Jurkat, Clone E6-1 (cell line): ENCODE data around the gene LHX4.
A peak's percentile ranks its signal among the peaks of the same experiment; 100 is the strongest.

Experiments used
- DNase-seq: peaks from one replicate; pipeline ENCODE4 v3.0.0-alpha.2; 2011; ENCODE audit warnings: low read depth, low spot score
- H3K4me3 ChIP-seq: 2 replicates; pipeline ENCODE4 v1.5.1; 2011; ENCODE audit warnings: mild to moderate bottlenecking, low read length, control low read depth, moderate library complexity

The LHX4 gene

GRCh38 chr1:180237869-180238476 lies 7.9 kb downstream of the LHX4 start:
- no peak for DNase-seq

GRCh38 chr1:180238675-180239074 lies 8.6 kb downstream of the LHX4 start:
- no peak overlapping the region for H3K4me3 ChIP-seq
- no peak for DNase-seq

More at GRCh38 chr1:180237869-180238476, 7.9 kb downstream of the LHX4 start:
- H3K4me3 ChIP-seq, result no peak overlapping the region

DNA sequence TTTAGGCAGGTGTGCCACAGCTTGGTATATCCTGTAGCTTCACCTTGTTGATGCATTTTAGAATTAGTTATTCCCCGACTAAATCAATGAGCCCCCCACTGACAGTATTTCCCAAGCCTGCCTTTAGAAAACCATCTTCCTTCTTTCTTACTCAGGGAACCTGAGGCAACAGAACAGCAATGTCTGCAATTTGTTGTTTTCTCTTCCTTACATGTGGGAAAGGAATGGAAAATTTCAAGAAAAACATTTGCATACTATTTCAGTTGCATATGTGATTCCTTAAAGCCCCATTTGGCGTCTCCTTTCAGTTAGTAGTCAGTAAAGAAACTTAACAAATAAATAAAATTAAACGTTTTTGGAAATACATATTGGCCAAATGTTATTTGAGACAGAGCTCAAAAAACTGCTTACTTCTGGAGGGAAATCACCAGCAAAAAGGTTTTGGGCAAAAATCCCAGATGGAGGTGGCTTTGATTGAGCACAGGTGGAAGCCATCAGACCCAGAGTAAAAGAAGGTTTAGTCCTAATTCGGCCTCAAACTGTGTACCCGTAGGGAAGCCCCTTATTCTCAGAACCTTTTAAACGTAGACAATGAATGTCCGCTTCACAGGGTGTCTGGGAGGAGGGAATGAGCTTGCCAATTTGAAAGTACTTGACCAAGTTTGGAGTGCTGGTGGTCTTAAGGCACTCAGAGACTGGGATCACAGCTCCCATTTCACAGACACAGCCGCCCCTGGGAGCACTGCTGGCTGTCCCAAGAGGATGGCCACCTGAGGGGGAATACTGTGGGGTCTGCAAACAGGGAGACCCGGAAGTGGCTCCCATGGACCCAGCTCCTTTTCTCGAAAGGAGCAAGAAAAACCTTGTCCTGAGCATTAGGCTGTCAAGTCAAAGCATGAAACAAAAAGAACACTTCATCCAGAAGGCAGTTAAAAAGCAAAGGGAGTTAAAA lies 9.4 kb downstream of the LHX4 start:
- H3K4me3 ChIP-seq, result no peak overlapping the region
- DNase-seq, result no peak

DNA sequence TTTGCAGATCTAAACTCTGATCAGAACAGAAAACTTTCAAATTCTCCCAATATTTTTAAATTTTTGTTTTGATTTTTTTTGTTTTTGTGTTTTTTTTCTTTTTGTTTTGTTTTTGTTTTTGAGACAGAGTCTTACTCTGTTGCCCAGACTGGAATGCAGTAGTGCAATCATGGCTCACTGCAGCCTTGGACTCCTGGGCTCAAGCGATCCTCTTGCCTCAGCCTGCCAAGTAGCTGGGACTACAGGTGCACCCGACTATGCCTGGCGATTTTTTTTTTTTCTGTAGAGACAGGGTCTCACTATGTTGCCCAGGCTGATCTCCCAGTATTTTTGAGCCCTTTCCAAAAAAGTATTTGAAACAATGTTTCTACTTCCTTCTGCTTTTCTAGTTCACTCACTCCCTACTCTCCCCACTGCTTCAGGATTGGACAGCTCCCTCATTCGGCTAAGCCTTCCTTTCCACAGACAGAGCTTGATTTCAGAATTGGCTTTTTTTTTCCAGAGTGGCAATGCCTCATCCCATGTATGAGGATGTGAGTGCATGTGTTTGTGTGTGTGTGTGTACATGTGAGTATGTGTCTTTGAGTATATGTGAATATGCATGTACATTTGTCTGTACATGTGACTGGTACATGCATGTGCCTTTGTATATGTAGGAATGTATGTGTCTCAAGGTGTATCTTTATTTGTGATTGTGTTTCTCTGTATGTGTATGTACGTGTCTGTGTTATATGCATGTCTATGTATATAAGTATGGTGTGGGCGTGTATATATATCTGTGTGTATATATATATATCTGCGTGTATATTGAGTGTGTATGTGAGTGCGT lies 11.9 kb downstream of the LHX4 start:
- DNase-seq, result no peak
- H3K4me3 ChIP-seq, result no peak overlapping the region

DNA sequence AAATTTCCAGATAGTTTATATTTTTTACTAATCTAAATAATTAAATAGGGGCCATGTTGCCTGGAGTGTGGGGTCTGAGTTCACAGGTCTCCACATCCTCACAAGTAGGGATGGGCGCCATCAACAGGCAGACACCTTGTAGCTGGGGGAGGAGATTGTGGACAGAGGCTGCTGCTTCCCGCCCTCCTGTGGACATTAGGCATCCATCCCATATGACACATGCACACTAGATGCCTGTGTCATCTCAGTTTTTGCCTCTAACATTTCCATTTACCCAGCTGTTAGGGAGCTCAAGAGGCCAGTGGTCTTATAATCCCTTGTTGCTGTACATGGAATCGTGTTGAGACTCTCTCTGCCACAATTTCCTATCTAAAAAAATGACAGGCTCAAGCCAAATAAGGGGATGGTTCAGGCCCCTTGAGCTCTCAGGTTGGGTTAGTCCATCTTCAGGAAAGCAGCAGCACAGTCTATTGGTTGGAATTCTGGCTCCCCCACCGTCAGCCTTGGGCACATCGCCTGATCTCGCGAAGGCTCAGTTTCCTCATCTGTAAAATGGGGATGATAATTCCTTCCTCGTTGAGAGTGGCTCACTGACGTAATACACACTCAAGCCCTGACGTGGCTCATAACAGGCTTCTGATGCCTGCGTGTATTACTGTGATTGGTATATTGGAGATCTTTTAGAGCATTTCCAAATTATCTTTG lies 13.6 kb downstream of the LHX4 start:
- no peak overlapping the region for H3K4me3 ChIP-seq
- no peak for DNase-seq

- no peak for DNase-seq
- no peak overlapping the region for H3K4me3 ChIP-seq
These were observed 14.8 kb downstream of the LHX4 start for GRCh38 chr1:180244840-180245239.

DNA sequence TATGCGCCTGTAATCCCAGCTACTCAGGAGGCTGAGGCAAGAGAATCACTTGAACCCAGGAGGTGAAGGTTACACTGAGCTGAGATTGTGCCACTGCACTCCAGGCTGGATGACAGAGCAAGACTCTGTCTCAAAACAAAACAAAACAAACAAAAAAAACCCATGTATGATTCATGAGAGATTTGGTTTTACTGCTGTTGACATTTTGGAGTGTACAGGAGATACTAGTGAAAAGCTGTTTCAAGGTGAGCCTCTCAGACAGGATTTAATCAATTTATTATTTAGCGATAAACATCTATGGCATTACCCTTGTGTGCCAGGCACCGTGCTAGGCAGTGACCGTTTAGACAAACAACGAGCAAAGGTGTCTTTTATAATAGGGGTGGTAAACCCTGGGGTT lies 16.5 kb downstream of the LHX4 start:
- H3K4me3 ChIP-seq, result no peak overlapping the region

DNA sequence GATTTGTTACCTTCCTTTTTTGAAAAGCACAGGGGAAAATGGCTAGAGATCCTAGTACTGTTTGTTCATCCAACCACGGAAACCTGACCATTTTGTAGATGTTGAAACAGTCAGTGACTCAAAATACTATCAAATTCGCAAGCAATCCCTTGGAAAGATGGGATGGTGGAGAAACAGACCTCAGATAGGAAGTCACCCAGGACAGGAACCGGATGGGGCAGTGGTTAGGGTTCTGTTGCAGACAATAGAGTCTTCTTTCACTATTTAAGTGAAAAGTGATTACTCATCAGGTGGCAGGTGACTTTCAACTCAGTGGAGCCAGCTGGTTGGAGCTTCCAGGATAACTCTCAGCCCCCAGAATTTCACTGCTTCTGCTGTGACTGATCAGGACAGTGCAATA lies 17.0 kb downstream of the LHX4 start:
- no peak overlapping the region for H3K4me3 ChIP-seq
- DNase-seq, result no peak

More for the DNA sequence above, 16.5 kb downstream of the LHX4 start:
- no peak for DNase-seq

DNA sequence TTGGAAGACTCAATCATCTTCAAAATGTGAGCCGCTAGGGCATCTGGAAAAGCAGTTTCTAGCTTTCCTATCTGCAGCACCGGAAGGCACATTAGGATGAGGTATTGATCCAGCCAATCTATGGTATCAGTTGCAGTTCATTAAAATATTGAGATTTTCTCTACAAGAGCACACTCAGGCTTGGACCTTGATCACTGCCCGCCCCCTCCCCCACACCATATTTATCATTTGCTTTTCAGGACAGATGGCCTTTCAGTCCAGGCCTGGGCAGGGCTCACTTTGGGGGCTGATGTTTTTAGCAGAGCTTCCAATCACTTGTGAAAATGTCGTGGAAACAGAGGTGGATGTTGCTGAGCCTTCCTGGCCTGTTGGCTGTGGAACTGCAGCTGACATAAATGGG lies 17.5 kb downstream of the LHX4 start:
- no peak overlapping the region for H3K4me3 ChIP-seq
- no peak for DNase-seq

GRCh38 chr1:180248176-180248575 lies 18.1 kb downstream of the LHX4 start:
- H3K4me3 ChIP-seq, result no peak overlapping the region
- DNase-seq, result no peak

DNA sequence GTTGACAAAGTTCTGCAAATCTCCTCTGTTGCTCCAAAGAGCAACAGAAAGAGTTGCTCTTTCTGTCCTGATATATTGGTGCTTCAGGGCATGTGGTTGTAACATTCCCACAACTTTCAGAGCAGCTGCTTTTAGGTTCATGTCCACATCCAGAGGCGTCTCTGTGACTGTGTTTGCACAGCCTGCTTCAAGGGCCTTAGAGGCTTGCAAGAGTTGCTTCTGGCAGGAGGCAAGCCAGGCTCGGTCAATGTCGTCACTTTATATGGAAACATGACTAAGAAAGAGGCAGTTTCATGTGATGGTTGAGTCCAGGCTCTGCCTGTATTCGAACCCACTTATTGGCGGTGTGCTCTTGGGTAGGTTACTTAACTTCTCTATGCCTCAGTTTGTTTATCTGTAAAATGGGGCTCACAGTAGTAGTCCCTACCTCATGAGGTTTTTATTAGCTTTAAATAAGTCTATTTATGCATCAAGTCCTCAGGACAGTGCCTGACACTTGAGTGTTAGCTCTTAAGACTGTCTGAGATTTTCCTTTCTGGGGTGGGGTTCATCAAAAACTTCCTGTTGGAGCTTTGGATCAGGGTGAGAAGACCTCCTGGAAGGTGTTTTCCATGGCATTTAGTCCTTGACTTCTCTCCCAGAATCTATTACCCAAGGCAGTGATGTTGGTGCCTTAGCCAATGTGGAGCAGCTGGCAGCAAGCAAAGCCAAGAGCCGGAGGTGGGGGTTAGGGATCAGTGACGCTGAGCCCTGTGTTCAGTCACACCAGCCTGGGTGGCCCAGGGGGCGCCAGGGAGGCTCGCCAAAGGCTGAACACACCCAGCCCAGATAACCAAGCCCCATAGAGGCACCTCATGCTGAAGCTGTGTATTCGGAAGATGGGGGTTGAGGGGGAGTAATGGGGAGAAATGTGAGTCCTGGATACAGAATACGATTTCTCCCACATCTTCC lies 18.9 kb downstream of the LHX4 start:
- no peak overlapping the region for H3K4me3 ChIP-seq
- no peak for DNase-seq

DNA sequence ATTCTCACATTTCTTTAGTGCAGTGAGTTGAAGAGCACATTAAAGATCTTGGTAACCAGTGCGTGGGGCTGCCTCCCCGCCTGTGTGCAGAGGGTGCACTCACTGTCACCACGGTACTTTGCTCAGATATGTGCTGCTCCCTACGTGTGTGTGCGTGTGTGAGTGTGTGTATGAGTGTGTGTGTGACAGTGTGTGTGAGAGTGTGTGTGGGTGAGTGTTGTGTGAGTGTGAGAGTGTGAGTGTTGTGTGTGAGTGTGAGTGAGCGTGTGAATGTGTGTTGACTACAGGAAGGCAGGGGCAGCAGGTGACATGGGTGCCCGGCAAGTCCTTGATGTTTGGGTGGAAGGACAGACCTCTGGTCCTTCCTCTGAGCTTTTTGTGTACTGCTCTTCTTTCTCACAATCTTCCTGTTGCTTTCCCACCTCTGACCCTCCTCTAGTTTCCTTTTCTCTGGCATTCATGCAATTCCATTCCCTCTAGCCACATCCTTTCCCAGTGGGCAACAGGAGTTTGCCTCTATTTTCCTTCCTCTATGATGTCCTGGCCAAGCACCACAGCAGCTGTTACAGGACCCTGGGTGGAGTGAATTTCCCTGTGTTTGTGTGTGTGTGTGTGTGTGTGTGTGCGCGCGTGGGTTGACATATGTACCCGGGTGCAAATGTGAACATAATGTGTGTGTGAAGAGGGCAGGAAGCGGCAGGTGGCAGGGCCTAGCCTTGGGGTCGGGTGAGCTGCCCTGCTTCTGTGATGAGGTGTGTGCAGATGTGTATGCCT lies 19.8 kb downstream of the LHX4 start:
- DNase-seq, result peak; percentile 37
- H3K4me3 ChIP-seq, result no peak overlapping the region

DNA sequence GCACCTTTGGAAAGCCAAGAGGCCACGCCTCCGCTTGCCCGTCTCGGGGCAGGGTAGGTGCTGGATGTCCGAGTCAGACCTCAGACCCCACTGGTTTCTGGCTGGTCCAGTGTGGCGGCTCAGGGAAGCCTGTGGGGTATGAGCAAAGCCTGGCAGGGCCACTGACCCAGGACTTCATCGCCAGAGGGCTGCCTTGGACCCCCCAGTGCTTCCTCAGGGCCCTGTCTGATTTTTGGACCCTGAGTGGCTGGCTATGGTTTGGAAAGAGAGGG lies 20.4 kb downstream of the LHX4 start:
- DNase-seq, result no peak
- H3K4me3 ChIP-seq, result no peak overlapping the region

- no peak overlapping the region for H3K4me3 ChIP-seq
These were observed 20.9 kb downstream of the LHX4 start for GRCh38 chr1:180250883-180251509.

GRCh38 chr1:180251526-180252305 lies 21.7 kb downstream of the LHX4 start:
- DNase-seq, result no peak
- no peak overlapping the region for H3K4me3 ChIP-seq

More at GRCh38 chr1:180250883-180251509, 20.9 kb downstream of the LHX4 start:
- DNase-seq, result no peak
